Renal cortex interstitium (tissue), 11 donors: ENCODE results near the gene P2RX4. TPM values are rescaled to one million over a fixed set of nuclear protein-coding genes. Genes with fewer than 3 reads are reported as not detected.
"Not testable (repeated sequence)": the region's sequence is repeated elsewhere in the genome, so short reads cannot be mapped to it uniquely, and the experiment has no call there.

Experiments used
- DNase-seq, 11 donors: peaks; one replicate each; pipeline ENCODE4 v3.0.0-alpha.2; 2013; ENCODE audit warnings: low read depth in 9 of 11, low spot score in 4 of 11; ENCODE audit errors: extremely low read depth in 1 of 11
- polyA plus RNA-seq, 3 donors: library from polyadenylated mRNA; unstranded; fragments of 120-200 nt; gene quantifications; one replicate each; pipeline ENCODE4 v1.2.1, GENCODE V29; 2013; ENCODE audit not compliant: insufficient read length in 3 of 3

Gene P2RX4
- polyA plus RNA-seq, 3 donors = 31.3 to 34.1 (median 31.5) TPM

- not testable (repeated sequence) for DNase-seq
Observed at GRCh38 chr12:121282910-121283309, 73.0 kb downstream of the P2RX4 start.

- no peak for DNase-seq
Observed at GRCh38 chr12:121283388-121283787, 73.5 kb downstream of the P2RX4 start.

Other genes with a start within 250 kb of the P2RX4 start
- 10 to 100 TPM; 12.8 to 21.6 (median 18.3) TPM for gene HNF1A, start 231.6 kb upstream of the P2RX4 start, polyA plus RNA-seq
- gene C12orf43, start 193.6 kb upstream of the P2RX4 start, polyA plus RNA-seq = 10 to 100 TPM; 14.6 to 18.3 (median 16.7) TPM
- under 1 TPM; 0.09 to 0.21 (median 0.12) TPM for gene OASL, start 170.9 kb upstream of the P2RX4 start, polyA plus RNA-seq
- gene P2RX7, start 77.3 kb upstream of the P2RX4 start, polyA plus RNA-seq = 1 to 10 TPM in 1 of 3 donors, under 1 TPM in 2; 0.79 to 1.1 (median 0.97) TPM
- 10 to 100 TPM; 35.1 to 37.0 (median 35.2) TPM for gene CAMKK2, start 86.6 kb downstream of the P2RX4 start, polyA plus RNA-seq
- gene ANAPC5, start 142.3 kb downstream of the P2RX4 start, polyA plus RNA-seq = 100 to 1,000 TPM; 137 to 198 (median 156) TPM
- 10 to 100 TPM; 43.9 to 47.5 (median 43.9) TPM for gene RNF34, start 190.0 kb downstream of the P2RX4 start, polyA plus RNA-seq